ENCODE results near the gene SPA17.

DNA sequence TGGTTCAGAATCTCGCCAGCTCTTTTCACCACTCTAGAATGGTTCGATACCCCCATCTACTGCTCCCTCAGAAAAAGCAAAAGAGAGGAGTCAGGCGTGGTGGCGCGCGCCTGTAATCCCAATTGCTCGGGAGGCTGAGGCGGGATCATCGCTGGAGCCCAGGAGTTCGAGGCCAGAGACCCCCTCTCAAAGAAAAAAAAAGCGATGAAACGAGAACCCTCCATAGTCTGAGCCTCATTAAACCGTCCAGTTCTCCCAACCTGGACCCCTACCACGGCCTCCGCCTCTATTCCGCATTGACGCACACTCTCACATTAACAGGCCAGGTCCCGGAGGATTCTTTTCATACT, 439 bp downstream of the SPA17 start:
- TF ChIP-seq CTCF (IDR thresholded peaks at IDR 0.05): no peak
- TF ChIP-seq POLR2A (IDR thresholded peaks at IDR 0.05): no peak
